ENCODE data around the gene ANK3. TPM values are rescaled to one million over a fixed set of nuclear protein-coding genes. Genes with fewer than 3 reads are reported as not detected.

Gene ANK3
- total RNA-seq, 2 experiments from 2014 or later = 24.0 to 25.2 TPM

DNA sequence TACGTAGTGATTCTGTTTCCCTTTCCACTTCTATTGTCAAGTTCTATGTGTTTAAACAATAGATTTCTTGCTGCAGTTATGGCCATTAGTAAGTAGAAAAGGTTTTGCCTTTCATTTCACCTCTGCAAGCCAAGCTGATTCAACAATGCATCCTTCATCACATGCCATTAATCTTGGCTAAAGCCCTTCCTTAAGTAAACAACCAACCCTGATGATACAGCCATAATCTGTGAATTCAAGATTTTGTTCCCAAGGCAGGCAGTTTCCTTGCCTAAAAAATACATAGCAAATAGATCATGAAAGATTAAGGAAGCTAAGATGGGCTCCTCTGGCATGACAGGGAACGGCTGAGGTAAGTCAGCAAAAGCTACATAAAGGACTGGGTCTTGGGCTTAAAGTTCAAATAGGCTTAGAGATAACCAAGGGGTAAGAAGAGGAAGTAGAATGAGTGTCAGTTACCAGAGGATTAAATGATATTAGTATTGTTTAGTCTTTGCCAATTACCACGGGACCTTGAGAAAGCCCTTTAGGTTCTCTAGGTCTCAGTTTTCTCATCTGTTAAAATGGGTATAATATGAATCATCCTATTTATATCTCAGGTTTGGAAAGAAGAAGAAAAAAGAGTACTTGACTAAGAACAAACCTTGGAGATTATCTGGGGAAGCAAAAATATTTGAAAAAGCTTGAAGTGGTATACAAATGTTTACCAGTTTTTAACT, 35.9 kb upstream of the ANK3 start:
- Mint-ChIP-seq H3K4me1 (peaks cover 30% of the 10 kb centered on the region), H3K36me3 (ENCODE audit: low read depth) (peaks cover 4% of the 10 kb centered on the region), H3K27me3 (no peaks in the 10 kb centered on the region), H3K9me3 (ENCODE audit: low read depth) (no peaks in the 10 kb centered on the region), H3K27ac (no peak overlapping the region), H3K4me3 (no peak overlapping the region)
- DNase-seq = no peak
- CTCF ChIA-PET = interaction anchor here (0.6 to 1.4 kb wide), 3 partner anchors 12 to 528 kb away, joined by 3 to 5 read pairs (median 3); no protein-coding TSS in a partner anchor
- POLR2A ChIA-PET = interaction anchor here (0.8 kb wide), 1 partner anchor 11 kb away, joined by 3 read pairs; no protein-coding TSS in a partner anchor
- no peak for ATAC-seq
- intact Hi-C loops (cut with DNase I, micrococcal nuclease) = no loop called here

DNA sequence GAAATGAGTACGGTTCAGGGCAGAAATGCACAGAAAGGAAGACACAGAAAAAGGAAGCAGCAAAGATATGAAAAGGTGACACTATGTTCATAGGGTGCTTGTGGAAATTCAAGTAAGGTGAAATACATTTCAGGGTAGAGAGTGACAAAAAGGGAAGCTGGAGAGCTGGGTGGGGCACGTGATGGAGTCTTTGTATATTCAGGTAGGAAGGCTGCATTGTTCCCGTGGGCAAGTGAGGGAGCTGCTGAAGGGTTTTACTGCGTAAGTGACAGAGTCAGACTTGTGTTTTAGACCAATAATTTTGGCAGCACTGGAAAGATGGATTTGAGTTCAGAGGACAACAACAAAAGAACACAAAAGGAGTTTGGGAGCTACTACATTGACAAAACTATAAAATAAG, 35.3 kb upstream of the ANK3 start:
- Mint-ChIP-seq H3K27me3 (no peaks in the 10 kb centered on the region), H3K36me3 (ENCODE audit: low read depth) (peaks cover 4% of the 10 kb centered on the region), H3K27ac (no peak overlapping the region), H3K4me1 (peaks cover 28% of the 10 kb centered on the region), H3K9me3 (ENCODE audit: low read depth) (no peaks in the 10 kb centered on the region), H3K4me3 (no peak overlapping the region)
- ATAC-seq (no peak), DNase-seq (no peak)
- ChIA-PET CTCF (interaction anchor here (0.6 to 1.4 kb wide), 3 partner anchors 12 to 528 kb away, joined by 3 to 5 read pairs (median 3); no protein-coding TSS in a partner anchor), POLR2A (interaction anchor here (0.6 to 0.8 kb wide), 2 partner anchors 11 to 68 kb away, joined by 3 to 4 read pairs; no protein-coding TSS in a partner anchor)
- intact Hi-C loops (cut with DNase I, micrococcal nuclease) = no loop called here

DNA sequence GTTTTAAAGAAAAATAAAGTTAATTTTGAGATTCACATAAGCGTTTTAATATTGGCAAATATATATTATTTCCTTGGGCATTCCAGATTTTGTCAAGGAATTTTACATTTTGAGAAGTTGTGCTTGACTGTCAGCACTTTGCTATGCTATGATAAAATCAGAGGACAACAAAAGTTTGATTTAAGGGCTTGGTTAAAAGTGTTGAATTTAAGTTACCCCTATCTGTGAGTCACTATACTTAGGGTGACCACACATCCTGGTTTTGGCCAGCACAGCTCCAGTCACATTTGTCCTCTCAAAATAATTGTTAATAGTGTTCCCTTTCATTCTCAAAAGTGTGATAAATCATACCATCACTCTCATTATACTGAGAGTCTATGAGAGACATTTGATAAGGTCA, 34.2 kb upstream of the ANK3 start:
- DNase-seq = no peak
- Mint-ChIP-seq H3K27me3 (no peaks in the 10 kb centered on the region), H3K4me1 (peaks cover 28% of the 10 kb centered on the region), H3K4me3 (no peak overlapping the region), H3K36me3 (ENCODE audit: low read depth) (peaks cover 4% of the 10 kb centered on the region), H3K27ac (no peak overlapping the region), H3K9me3 (ENCODE audit: low read depth) (no peaks in the 10 kb centered on the region)
- no peak for ATAC-seq
- POLR2A ChIA-PET = no interaction called here
- intact Hi-C loops (cut with DNase I, micrococcal nuclease) = no loop called here
- CTCF ChIA-PET = interaction anchor here (0.9 kb wide), 1 partner anchor 15 kb away, joined by 3 read pairs; no protein-coding TSS in a partner anchor

DNA sequence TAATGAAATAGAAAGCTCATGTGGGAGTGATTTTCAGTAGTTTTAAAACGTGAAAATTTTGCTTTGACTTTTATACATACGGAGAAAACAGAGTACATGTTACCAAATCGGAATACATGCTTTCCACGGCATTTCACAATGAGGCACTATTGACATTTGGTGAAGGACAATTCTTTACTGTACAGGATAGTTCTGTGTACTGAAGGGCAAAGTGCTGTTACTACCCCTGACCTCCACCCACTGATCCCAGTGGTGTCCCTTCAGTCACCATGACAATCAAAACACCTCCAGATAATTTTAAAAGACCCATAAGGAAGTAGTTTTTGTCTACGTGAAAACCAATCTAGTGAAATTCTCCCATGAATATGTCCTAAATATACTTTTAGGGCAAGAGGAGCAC, 33.1 kb upstream of the ANK3 start:
- intact Hi-C loops (cut with DNase I, micrococcal nuclease) = no loop called here
- ATAC-seq (no peak), DNase-seq (no peak)
- ChIA-PET POLR2A (interaction anchor here (0.6 to 0.7 kb wide), 2 partner anchors 82 to 117 kb away, joined by 3 to 4 read pairs; no protein-coding TSS in a partner anchor), CTCF (interaction anchor here (0.6 to 0.8 kb wide), 4 partner anchors 11 to 308 kb away, joined by 3 to 5 read pairs (median 3); no protein-coding TSS in a partner anchor)
- Mint-ChIP-seq H3K4me3 (no peak overlapping the region), H3K27ac (no peak overlapping the region), H3K36me3 (ENCODE audit: low read depth) (peaks cover 4% of the 10 kb centered on the region), H3K9me3 (ENCODE audit: low read depth) (no peaks in the 10 kb centered on the region), H3K27me3 (no peaks in the 10 kb centered on the region), H3K4me1 (peaks cover 30% of the 10 kb centered on the region)

DNA sequence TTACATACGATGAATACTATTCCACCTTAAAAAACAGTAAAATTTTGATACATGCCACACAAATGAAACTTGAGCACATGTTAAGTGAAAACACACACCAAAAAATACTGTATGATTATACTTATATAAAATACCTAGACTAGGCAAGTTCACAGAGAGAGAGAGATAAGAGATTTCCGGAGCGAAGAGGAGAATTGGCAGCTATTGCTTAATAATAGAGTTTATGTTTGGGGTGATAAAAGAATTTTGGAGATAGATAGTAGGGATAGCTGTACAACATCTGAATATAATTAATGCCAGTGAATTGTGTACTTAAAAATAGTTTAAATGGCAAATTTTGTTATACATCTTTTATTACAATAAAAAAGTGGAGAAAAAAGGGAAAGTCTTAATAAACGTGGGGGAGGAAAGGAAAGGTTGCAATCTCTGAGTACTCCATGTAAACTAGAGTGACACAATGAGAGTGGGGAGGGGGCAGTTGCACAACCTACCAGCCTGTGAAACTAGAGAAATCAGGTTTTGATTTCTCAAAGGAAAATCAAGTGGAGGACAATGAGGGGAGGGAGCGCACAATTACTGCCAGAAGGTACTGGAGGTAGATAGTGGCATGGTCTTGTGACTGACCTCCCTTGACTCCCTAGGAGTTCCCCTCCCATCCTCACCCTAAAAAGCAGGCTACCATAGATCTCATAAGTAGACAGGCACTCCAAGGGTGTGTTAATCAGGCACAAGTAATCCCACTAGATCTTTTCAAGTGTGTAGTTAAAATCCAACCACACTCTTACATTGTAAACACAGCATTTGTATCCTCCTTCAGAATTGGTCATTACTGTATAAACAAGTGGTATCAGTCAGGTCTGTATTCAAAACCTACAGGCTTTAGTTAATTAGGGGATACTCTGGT, 31.6 kb upstream of the ANK3 start:
- H3K27me3 Mint-ChIP-seq = no peaks in the 10 kb centered on the region
- H3K27ac Mint-ChIP-seq = no peak overlapping the region
- ATAC-seq = no peak
- no peak for DNase-seq
- ChIA-PET POLR2A (no interaction called here), CTCF (no interaction called here)
- no peaks in the 10 kb centered on the region for H3K9me3 Mint-ChIP-seq (ENCODE audit: low read depth)
- intact Hi-C loops (cut with DNase I, micrococcal nuclease) = no loop called here
- H3K4me3 Mint-ChIP-seq = no peak overlapping the region
- peaks cover 26% of the 10 kb centered on the region for H3K4me1 Mint-ChIP-seq
- peaks cover 4% of the 10 kb centered on the region for H3K36me3 Mint-ChIP-seq (ENCODE audit: low read depth)

DNA sequence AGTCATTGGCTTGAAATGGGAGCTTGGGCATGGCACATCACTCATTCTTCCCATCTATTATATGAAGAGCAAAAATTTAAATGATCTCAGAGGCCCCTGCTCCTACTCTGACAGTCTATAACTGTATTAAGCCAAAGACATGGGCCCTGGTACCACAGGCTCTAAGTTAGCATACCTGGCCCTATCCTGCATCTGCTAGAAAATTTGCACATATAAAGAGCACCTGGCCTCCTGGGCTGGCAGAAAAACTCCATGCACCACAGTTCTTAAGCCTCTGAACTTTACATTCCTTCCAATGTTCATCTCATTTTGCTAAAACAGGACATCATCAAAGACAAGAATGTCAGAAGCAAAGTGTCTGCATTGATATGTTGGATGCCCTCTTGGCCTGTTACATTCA, 29.6 kb upstream of the ANK3 start:
- no peaks in the 10 kb centered on the region for H3K27me3 Mint-ChIP-seq
- H3K4me1 Mint-ChIP-seq = peaks cover 25% of the 10 kb centered on the region
- H3K4me3 Mint-ChIP-seq = no peak overlapping the region
- H3K27ac Mint-ChIP-seq = no peak overlapping the region
- CTCF ChIA-PET = interaction anchor here (1.0 to 1.3 kb wide), 2 partner anchors 19 to 304 kb away, joined by 3 read pairs; no protein-coding TSS in a partner anchor
- intact Hi-C loops (cut with DNase I, micrococcal nuclease) = no loop called here
- DNase-seq = no peak
- POLR2A ChIA-PET = no interaction called here
- ATAC-seq = no peak
- H3K36me3 Mint-ChIP-seq (ENCODE audit: low read depth) = peaks cover 2% of the 10 kb centered on the region
- H3K9me3 Mint-ChIP-seq (ENCODE audit: low read depth) = no peaks in the 10 kb centered on the region

DNA sequence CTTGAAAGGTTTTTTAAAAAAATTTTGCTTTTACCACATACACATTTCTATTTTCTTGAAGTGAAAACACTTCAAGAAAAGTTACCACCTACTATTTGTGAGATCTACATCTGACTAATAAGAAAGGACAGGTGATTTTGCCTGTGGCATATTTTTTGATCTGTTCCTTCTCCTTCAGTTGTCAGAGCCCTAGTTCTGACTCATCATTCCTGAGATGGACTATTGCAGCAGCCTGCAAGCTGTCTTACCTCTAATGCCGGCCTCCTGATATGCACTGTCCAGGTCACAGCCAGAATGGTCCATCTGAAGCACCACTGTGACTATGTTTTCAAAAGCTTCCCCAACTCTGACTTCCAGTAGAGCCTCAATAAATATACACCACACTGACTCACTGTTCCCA, 28.2 kb upstream of the ANK3 start:
- peaks cover 30% of the 10 kb centered on the region for H3K4me1 Mint-ChIP-seq
- H3K4me3 Mint-ChIP-seq = no peak overlapping the region
- peak; percentile 36 for ATAC-seq
- H3K27me3 Mint-ChIP-seq = no peaks in the 10 kb centered on the region
- no peaks in the 10 kb centered on the region for H3K9me3 Mint-ChIP-seq (ENCODE audit: low read depth)
- CTCF ChIA-PET = no interaction called here
- intact Hi-C loops (cut with DNase I, micrococcal nuclease) = no loop called here
- no peak overlapping the region for H3K27ac Mint-ChIP-seq
- POLR2A ChIA-PET = no interaction called here
- peaks cover 2% of the 10 kb centered on the region for H3K36me3 Mint-ChIP-seq (ENCODE audit: low read depth)
- no peak for DNase-seq

DNA sequence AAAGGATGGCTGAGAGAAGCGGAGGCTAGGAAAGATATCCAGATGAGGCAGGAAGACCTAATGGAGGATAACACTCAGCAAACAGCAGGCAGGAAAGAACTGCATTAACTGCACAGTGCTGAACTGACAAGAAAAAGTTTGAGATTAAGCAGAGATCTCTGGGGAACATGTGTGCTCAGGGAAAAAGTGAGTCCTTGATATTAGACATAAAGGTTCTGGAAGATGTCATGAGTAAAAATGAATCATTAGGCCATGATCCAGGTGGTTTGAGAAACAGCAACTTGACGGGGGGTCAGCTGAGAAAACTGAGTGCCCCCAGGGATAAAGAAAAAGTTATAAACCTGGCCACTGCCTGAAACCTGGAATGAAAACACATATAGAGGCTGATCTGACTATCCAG, 27.3 kb upstream of the ANK3 start:
- intact Hi-C loops (cut with DNase I, micrococcal nuclease) = no loop called here
- H3K4me3 Mint-ChIP-seq = no peak overlapping the region
- ChIA-PET CTCF (no interaction called here), POLR2A (no interaction called here)
- H3K27me3 Mint-ChIP-seq = no peaks in the 10 kb centered on the region
- ATAC-seq (no peak), DNase-seq (no peak)
- H3K36me3 Mint-ChIP-seq (ENCODE audit: low read depth) = peaks cover 2% of the 10 kb centered on the region
- no peaks in the 10 kb centered on the region for H3K9me3 Mint-ChIP-seq (ENCODE audit: low read depth)
- H3K27ac Mint-ChIP-seq = no peak overlapping the region
- peaks cover 30% of the 10 kb centered on the region for H3K4me1 Mint-ChIP-seq

DNA sequence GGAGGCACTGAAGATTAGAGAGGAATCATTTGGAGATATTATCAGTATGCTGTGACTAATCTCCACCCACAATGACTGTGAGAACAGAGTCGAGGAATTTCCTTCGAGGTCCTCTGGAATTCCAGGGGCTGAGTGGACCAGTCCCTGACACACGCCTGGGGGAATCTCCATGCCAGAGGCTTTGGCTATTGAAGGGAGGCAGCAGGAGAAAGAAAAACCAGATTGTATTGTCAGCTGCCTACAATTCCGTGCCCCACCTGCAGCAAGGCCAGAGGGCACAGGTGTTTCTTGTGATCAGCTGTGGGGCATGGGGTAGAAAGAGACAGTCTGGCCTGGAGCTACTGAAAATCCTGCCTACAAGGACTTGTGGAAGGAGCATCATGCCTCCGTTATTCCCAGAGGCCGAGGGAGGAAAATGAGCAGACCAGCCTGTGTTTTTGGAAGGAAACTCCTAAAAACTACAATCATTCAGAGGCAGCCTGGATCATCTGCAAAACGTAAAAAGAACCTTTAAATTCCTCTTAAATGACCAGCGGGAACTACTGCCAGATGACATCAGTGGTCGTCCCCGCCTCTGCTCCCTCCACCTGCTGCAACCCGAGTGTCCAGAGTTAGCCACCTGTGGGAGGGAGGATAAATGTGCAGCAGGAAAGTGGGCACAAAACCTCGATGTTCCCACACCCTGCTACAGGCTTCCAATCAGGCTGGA, 25.4 kb upstream of the ANK3 start:
- CTCF ChIA-PET = interaction anchor here (0.5 to 1.4 kb wide), 2 partner anchors 14 to 285 kb away, joined by 3 read pairs; no protein-coding TSS in a partner anchor
- ATAC-seq = no peak
- intact Hi-C loops (cut with DNase I, micrococcal nuclease) = no loop called here
- Mint-ChIP-seq H3K27me3 (no peaks in the 10 kb centered on the region), H3K4me3 (no peak overlapping the region), H3K4me1 (peaks cover 27% of the 10 kb centered on the region), H3K9me3 (ENCODE audit: low read depth) (no peaks in the 10 kb centered on the region), H3K27ac (peak overlapping the region; percentile 51), H3K36me3 (ENCODE audit: low read depth) (peaks cover 8% of the 10 kb centered on the region)
- POLR2A ChIA-PET = no interaction called here
- DNase-seq = no peak

DNA sequence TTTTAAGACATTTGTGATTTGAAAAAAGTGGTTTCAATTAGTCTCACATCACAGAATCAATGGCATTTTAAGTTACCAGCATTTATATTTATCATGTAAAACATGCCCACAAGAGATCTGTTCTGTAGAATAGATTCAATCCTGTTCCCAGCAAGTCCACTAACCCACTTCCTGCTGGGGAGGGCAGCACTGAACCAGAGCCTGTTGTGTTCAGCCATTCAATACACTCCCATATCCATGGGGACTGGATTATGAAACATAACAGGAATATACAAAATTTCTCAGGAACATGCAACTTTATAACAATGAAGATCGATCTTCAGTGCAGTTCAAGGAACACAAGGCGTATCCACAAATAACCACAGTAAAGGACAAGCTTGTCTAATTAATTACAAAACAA, 24.4 kb upstream of the ANK3 start:
- no peak for ATAC-seq
- Mint-ChIP-seq H3K9me3 (ENCODE audit: low read depth) (no peaks in the 10 kb centered on the region), H3K27ac (no peak overlapping the region), H3K36me3 (ENCODE audit: low read depth) (peaks cover 10% of the 10 kb centered on the region), H3K4me1 (peaks cover 27% of the 10 kb centered on the region), H3K27me3 (no peaks in the 10 kb centered on the region), H3K4me3 (no peak overlapping the region)
- POLR2A ChIA-PET = interaction anchor here (0.7 kb wide), 1 partner anchor 11 kb away, joined by 3 read pairs; no protein-coding TSS in a partner anchor
- DNase-seq = no peak
- intact Hi-C loops (cut with DNase I, micrococcal nuclease) = no loop called here
- CTCF ChIA-PET = interaction anchor here (1.4 kb wide), 1 partner anchor 14 kb away, joined by 3 read pairs; no protein-coding TSS in a partner anchor
